Adrenal gland (tissue), 12 donors: ENCODE measurements around the gene BCAT1. TPM values are rescaled to one million over a fixed set of nuclear protein-coding genes. Genes with fewer than 3 reads are reported as not detected.

Experiments
- DNase-seq, 7 donors: peaks; one replicate each; pipeline ENCODE4 v3.0.0-alpha.2; 2019 to 2020
- H3K27ac ChIP-seq, 5 donors: fragments of 200-600 bp; sonication (generic) in 4 of 5; 1 replicate in 3 of 5; 2 replicates in 2 of 5; pipeline versions ENCODE4 v1.5.1 to v1.8.0; 2016 to 2020; ENCODE audit warnings: mild to moderate bottlenecking in 1 of 5
- H3K27me3 ChIP-seq: fragments of 200-600 bp; 2 replicates; pipeline ENCODE4 v1.8.0; 2021
- H3K36me3 ChIP-seq, 2 donors: fragments of 200-600 bp; replicated peaks in 1 of 2; 1 replicate in 1 of 2; 2 replicates in 1 of 2; pipeline versions ENCODE4 v1.5.1 to v1.8.0; 2018 to 2022
- H3K4me1 ChIP-seq, 2 donors: fragments of 200-600 bp; replicated peaks in 1 of 2; 1 replicate in 1 of 2; 2 replicates in 1 of 2; pipeline versions ENCODE4 v1.5.1 to v1.8.0; 2018 to 2021
- H3K4me3 ChIP-seq, 4 donors: fragments of 200-600 bp; sonication (generic) in 3 of 4; one replicate each; pipeline ENCODE4 v1.5.1; 2016 to 2018
- H3K9me3 ChIP-seq, 3 donors: fragments of 200-600 bp; sonication (generic) in 1 of 3; replicated peaks in 1 of 3; 1 replicate in 2 of 3; 2 replicates in 1 of 3; pipeline versions ENCODE4 v1.5.1 to v1.8.0; 2016 to 2021
- CTCF ChIP-seq, 6 experiments: fragments of 450-650 bp in 4 of 6; fragments of 200-600 bp in 2 of 6; sonication (generic) in 1 of 6; IDR thresholded peaks; 1 replicate in 5 of 6; 2 replicates in 1 of 6; pipeline versions ENCODE4 v1.5.1 to v1.8.0; 2016 to 2021; ENCODE audit warnings: antibody characterized with exemption in 6 of 6, mild to moderate bottlenecking in 2 of 6, moderate library complexity in 1 of 6
- POLR2A ChIP-seq, 2 donors: fragments of 450-650 bp; IDR thresholded peaks; one replicate each; pipeline ENCODE4 v1.6.1; 2017; ENCODE audit warnings: antibody characterized with exemption in 2 of 2, mild to moderate bottlenecking in 2 of 2, moderate library complexity in 1 of 2
- WGBS, 4 donors: extraction: QIAGEN DNeasy Blood & Tissue Kit in 2 of 4; methylation state at CpG; one replicate each; pipeline versions ENCODE4 v1.1.5 to v1.1.7; 2013 to 2017; 5-methylcytosine and 5-hydroxymethylcytosine counted together
- intact Hi-C, 2 donors: fragments of 100-400 bp; cut with DNase I; formaldehyde crosslinking; loops; one replicate each; pipeline versions ENCODE4 v1.14.1 to v1.15.0; 2022 to 2023
- polyA plus RNA-seq, 3 donors: library from polyadenylated mRNA; stranded (reverse); fragments of 200-250 nt in 2 of 3; fragments of 350-450 nt in 1 of 3; fragmentation: Illumina TruSeq in 1 of 3; extraction: RNeasy Lipid Tissue Mini Kit (QIAGEN cat#74804) in 1 of 3; gene quantifications; one replicate each; pipeline ENCODE4 v1.2.3, GENCODE V29; 2013 to 2014
- total RNA-seq, 9 donors: library from RNA; depleted of rRNA in 4 of 9; stranded (reverse); fragments of >200 nt in 4 of 9; fragments of 120-200 nt in 1 of 9; fragmentation: NEBNext Ultra II Directional in 1 of 9; extraction: Animal tissue kit (Norgen Biotek cat#: 25700) in 1 of 9; gene quantifications; one replicate each; pipeline versions ENCODE4 v1.1.0 to v1.2.4, GENCODE V29; 2013 to 2023
- donor health status: healthy with polysubstance abuse.
- donor health status: Bipolar disorder and iron deficiency.
- donor health status: DM: yes; HTN: yes; CAD: no.
- donor health status: DM: no; HTN: no; CAD: no.
- donor health status: DM: no; HTN: no; CAD: no.
- donor health status: DM: yes; HTN: yes; CAD: no.

The BCAT1 gene
- total and polyA plus RNA-seq, 12 donors, result 2.1 to 41.5 (median 20.1) TPM

GRCh38 chr12:24989216-24989615 is 40.3 kb upstream of the BCAT1 start:
- no peaks in the 10 kb centered on the region for H3K27me3 ChIP-seq
- H3K36me3 ChIP-seq, result no peaks in the 10 kb centered on the region
- no peak overlapping the region for H3K4me3 ChIP-seq
- H3K27ac ChIP-seq, result no peak overlapping the region
- intact Hi-C loops, result loop anchor here in 1 of 2 donors (10.0 kb wide), 2 partner anchors 146 to 406 kb away; no protein-coding TSS in a partner anchor
- no peaks in the 10 kb centered on the region for H3K4me1 ChIP-seq
- no peaks in the 10 kb centered on the region for H3K9me3 ChIP-seq
- DNase-seq, result no peak
- WGBS, 4 donors, result 74 to 91% (median 78%) methylated on average over 2 of the region's 2 CpGs
- TF ChIP-seq CTCF (IDR thresholded peaks at IDR 0.05) (no peak), POLR2A (IDR thresholded peaks at IDR 0.05) (no peak)

GRCh38 chr12:24982250-24982649 is 33.3 kb upstream of the BCAT1 start:
- no peaks in the 10 kb centered on the region for H3K9me3 ChIP-seq
- intact Hi-C loops, result loop anchor here in 1 of 2 donors (10.0 kb wide), 2 partner anchors 153 to 413 kb away; no protein-coding TSS in a partner anchor
- TF ChIP-seq POLR2A (IDR thresholded peaks at IDR 0.05), result no peak
- no peak for TF ChIP-seq CTCF (IDR thresholded peaks at IDR 0.05)

GRCh38 chr12:24979976-24980730 is 31.3 kb upstream of the BCAT1 start:
- Histone ChIP-seq H3K4me3 (no peak overlapping the region), H3K27ac (no peak overlapping the region), H3K27me3 (no peaks in the 10 kb centered on the region), H3K4me1 (no peaks in the 10 kb centered on the region), H3K36me3 (no peaks in the 10 kb centered on the region), H3K9me3 (no peaks in the 10 kb centered on the region)
- 82 to 91% (median 85%) methylated on average over 8 of the region's 8 CpGs for WGBS, 4 donors
- intact Hi-C loops, result loop anchor here in 1 of 2 donors (10.0 kb wide), 2 partner anchors 155 to 415 kb away; no protein-coding TSS in a partner anchor
- no peak for TF ChIP-seq CTCF (IDR thresholded peaks at IDR 0.05)
- TF ChIP-seq POLR2A (IDR thresholded peaks at IDR 0.05), result no peak
- DNase-seq, result no peak

More at GRCh38 chr12:24982250-24982649, 33.3 kb upstream of the BCAT1 start:
- Histone ChIP-seq H3K36me3 (no peaks in the 10 kb centered on the region), H3K4me3 (no peak overlapping the region), H3K4me1 (no peaks in the 10 kb centered on the region), H3K27ac (no peak overlapping the region), H3K27me3 (no peaks in the 10 kb centered on the region)
- WGBS, 4 donors, result 88 to 94% (median 91%) methylated on average over 1 of the region's 1 CpG
- no peak for DNase-seq

- Histone ChIP-seq H3K4me1 (no peaks in the 10 kb centered on the region), H3K9me3 (no peaks in the 10 kb centered on the region), H3K36me3 (no peaks in the 10 kb centered on the region), H3K27me3 (no peaks in the 10 kb centered on the region), H3K27ac (no peak overlapping the region), H3K4me3 (no peak overlapping the region)
- DNase-seq, result peak in 1 of 7 donors; percentile 19
- intact Hi-C loops, result no loop called here
- 61 to 76% (median 67%) methylated on average over 5 of the region's 5 CpGs for WGBS, 4 donors
- no peak for TF ChIP-seq POLR2A (IDR thresholded peaks at IDR 0.05)
- no peak for TF ChIP-seq CTCF (IDR thresholded peaks at IDR 0.05)
Observed at GRCh38 chr12:24979329-24979728, 30.4 kb upstream of the BCAT1 start.
